Raji (cell line): ENCODE measurements around the gene ALDH1A3.

Experiments used
- POLR2A ChIP-seq: IDR thresholded peaks from 2 replicates; pipeline ENCODE4 v1.6.1; 2011; ENCODE audit warnings: low read depth, low read length, control low read depth; ENCODE audit not compliant: insufficient read depth

ALDH1A3 gene

GRCh38 chr15:100901702-100902435 is 22.2 kb downstream of the ALDH1A3 start:
- no peak for TF ChIP-seq POLR2A

GRCh38 chr15:100902436-100903167 is 23.0 kb downstream of the ALDH1A3 start:
- no peak for TF ChIP-seq POLR2A

GRCh38 chr15:100903168-100903554 is 23.5 kb downstream of the ALDH1A3 start:
- no peak for TF ChIP-seq POLR2A

GRCh38 chr15:100905850-100906249 is 26.2 kb downstream of the ALDH1A3 start:
- TF ChIP-seq POLR2A, result no peak

- TF ChIP-seq POLR2A, result no peak
Observed at GRCh38 chr15:100908466-100908865, 28.8 kb downstream of the ALDH1A3 start.

- no peak for TF ChIP-seq POLR2A
Observed at GRCh38 chr15:100909565-100909964, 29.9 kb downstream of the ALDH1A3 start.

GRCh38 chr15:100909989-100910955 is 30.6 kb downstream of the ALDH1A3 start:
- TF ChIP-seq POLR2A, result 0 out of 2 replicates have a peak, but pooled peaks have one; percentile 15

- TF ChIP-seq POLR2A, result no peak
Observed at GRCh38 chr15:100911086-100911485, 31.5 kb downstream of the ALDH1A3 start.

GRCh38 chr15:100913961-100914360 is 34.3 kb downstream of the ALDH1A3 start:
- no peak for TF ChIP-seq POLR2A

- no peak for TF ChIP-seq POLR2A
Observed at GRCh38 chr15:100914876-100915275, 35.2 kb downstream of the ALDH1A3 start.

- TF ChIP-seq POLR2A, result peak; percentile 75
Observed at GRCh38 chr15:100918034-100918689, 38.5 kb downstream of the ALDH1A3 start.

GRCh38 chr15:100918690-100919480 is 39.3 kb downstream of the ALDH1A3 start, which contains the start of gene LRRK1:
Gene LRRK1, plus strand, starts transcription at chr15:100919357. Its CDS starts 5,276 bp downstream, at chr15:100924633.
- peak; percentile 87 for TF ChIP-seq POLR2A

GRCh38 chr15:100919481-100920405 is 40.1 kb downstream of the ALDH1A3 start:
- TF ChIP-seq POLR2A, result peak; percentile 45; the same call in 1 of the 2 replicates
